GM15510 (cell line): Measurements from ENCODE around the gene ZNF385B.

ENCODE experiments used
- POLR2A ChIP-seq: IDR thresholded peaks from 3 replicates; pipeline ENCODE4 v1.6.1; 2011; ENCODE audit warnings: borderline replicate concordance; ENCODE audit not compliant: insufficient read length; ENCODE audit errors: extremely low read depth

ZNF385B gene

DNA sequence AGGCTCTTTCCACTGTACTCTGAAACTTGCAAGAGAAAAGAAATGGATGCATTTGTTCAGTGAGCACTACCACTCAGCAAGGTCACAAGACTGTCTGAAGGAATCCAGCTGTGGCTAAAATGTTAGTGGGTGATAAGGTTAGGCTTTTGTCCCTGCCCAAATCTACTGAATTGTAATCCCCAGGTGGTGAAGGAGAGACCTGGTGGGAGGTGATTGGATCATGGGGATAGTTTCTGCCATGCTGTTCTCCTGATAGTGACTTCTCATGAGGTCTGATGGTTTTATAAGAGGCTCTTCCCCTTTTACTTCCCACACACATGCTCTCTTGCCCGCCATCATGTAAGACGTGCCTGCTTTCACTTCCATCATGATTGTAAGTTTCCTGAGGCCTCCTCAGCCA, 68.2 kb downstream of the ZNF385B start:
- TF ChIP-seq POLR2A, result no peak

DNA sequence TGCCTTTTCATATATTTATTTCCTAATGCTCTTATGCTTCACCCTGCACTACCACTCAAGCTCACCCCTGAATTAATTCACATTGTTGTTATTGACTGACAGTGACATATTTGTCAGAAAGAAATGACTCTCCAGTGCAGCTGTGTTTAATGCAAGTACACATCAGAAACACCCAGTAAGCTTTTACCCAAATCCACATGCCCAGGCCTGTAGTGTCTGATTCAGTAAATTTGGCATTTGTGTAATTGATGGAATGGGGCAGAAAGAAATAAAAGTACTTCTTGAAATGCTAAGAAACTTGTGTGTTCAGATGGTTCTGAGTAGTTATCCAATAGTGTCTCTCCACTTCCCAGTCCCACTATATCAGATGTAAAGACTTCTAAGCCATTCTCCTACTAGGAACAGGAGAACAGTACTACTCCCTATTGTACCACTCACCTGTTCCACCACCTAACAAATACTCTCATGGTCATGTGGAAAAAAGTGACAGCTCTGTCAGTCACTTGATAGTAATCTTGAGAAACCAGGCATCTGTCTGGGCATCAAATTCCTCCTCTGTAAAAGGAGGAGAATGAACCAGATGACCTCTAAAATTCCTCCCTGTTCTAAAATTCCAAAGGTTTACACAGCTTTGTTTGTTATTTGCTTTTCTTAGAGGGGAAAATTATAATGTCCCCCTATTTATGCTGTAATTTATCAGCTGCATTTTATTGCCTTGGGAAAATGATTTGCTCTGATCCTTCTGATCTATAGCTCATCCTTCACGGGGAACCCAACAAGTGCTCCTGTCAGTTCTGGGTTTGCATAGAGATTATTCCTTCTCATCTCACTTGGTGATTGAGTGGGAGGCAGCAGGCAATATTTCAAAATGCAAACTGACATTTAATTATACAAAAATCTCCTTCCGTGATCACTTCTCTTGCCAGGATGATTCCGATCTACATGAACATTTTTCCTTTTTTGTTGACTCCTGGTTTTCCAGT, 70.9 kb downstream of the ZNF385B start:
- TF ChIP-seq POLR2A, result no peak

DNA sequence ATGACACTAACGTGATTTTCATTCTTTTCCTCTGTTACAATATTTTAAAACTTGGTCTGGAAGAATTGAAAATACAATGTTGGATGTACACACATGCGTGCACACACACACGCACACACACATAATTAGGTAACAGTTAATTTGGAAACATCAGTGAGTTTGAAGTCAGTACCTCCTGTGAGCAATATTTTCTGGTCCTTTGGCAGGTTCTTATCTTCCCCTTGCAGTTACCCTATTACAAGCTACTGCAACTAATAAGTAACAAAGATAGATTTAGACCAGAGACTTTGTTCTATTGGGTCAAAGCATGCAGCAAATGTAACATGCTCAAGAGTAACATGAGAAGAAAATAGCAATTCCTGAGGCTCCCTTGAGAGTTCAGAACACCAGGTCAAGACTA, 73.3 kb downstream of the ZNF385B start:
- TF ChIP-seq POLR2A, result no peak

DNA sequence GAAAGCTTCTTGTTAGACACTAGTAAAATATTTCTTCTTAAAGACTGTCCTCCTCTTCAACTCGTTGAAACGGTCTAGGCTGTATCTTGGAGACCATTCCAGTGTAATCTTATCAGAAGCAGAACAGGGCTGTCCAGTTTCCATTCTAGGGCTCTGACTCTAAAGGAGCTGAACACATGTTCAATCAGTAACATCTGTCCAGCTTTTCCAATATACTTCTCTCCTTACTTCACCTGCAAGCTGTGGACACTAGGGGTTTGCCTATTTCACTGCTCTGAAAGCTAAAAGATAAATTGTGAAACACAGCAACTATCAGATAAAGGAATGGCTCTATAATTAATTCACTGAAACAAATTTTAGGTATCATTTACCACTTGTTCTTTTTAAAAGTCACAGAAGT, 73.8 kb downstream of the ZNF385B start:
- TF ChIP-seq POLR2A, result no peak

DNA sequence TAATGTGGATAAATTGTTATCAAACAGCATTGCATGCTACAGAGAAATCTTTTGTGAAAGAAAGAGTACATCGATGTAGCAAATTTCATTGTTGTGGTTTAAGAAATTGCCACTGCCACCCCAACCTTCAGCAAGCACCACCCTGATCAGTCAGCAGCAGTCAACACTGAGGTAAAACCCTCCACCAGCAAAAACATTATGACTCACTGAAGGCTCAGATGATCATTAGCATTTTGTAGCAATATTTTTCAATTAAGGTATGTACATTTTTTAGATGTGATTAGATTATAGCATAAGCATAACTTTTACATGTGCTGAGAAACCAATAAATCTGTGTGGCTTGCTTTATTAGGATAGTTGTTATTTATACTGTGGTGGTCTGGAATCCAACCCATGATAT, 75.5 kb downstream of the ZNF385B start:
- no peak for TF ChIP-seq POLR2A

DNA sequence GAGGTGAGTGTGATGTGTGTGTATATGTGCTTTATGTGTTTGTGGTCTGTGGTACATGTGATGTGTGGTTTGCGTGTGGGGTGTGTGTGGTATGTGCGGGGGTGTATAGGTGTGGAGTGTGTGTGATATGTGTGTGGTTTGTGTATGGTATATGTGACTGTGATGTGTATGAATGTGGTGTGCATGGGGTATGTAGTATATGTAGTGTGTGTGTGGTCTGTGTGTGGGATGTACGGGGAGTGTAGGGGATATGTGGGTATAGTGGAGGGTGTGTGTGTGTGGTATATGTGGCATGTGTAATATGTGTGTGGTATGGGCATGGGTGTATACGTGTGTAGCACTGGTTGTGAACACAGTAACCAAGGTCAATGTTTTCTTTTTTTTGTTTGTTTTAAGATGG, 87.4 kb downstream of the ZNF385B start:
- no peak for TF ChIP-seq POLR2A

DNA sequence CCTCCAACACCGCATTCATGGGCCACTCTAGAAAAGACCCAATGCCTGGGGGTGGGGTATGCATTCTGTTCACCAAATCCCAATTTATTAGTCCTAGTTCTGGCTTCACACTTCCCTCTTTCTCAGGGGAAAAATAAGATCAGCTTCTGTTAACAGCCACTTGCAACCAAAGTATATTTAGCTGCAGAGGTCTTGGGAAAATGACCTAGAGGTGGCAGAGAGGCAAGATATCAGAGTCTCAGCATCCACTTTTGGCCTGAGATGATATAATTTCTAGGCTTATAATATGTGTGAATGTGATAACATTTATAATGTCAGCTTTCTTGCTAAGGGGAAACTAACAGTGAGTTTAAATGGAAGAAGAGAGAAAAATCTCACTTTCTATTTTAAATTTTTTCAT, 89.1 kb downstream of the ZNF385B start:
- TF ChIP-seq POLR2A, result no peak

DNA sequence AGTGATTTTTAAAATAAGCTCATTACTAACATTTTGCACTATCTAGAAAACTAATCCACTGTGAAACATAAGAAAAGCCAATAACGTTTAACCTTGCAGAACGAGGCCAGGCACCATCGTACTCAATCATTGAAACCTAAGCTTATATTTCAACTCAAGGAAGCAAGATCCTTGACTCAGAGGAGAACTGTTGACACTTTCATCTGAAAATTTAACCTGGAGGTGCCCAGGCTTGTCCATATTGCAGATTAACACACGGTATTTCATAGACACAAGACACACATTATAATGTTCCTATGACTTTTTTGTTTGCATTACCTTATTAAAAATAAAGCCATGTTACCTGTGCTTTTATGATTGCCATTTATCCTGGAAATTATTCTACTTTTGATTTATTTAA, 89.6 kb downstream of the ZNF385B start:
- TF ChIP-seq POLR2A, result no peak

DNA sequence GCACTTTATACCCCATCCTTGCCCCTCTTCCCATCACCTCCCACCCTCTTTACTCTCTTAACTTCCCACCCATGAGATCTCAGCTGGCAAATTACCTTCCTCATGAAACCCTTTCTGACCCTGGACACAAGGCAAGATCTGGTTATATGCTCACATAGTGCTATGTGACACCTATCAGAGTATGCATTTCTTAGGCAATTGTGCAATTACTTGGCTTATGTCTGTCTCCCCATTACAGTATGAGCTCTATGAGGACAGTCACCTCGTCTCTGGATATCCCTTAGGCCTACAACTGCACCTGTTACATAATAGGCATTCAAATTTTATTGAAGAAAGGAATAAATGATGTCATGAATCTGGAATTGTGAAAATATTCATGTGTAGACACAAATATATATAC, 91.4 kb downstream of the ZNF385B start:
- no peak for TF ChIP-seq POLR2A

DNA sequence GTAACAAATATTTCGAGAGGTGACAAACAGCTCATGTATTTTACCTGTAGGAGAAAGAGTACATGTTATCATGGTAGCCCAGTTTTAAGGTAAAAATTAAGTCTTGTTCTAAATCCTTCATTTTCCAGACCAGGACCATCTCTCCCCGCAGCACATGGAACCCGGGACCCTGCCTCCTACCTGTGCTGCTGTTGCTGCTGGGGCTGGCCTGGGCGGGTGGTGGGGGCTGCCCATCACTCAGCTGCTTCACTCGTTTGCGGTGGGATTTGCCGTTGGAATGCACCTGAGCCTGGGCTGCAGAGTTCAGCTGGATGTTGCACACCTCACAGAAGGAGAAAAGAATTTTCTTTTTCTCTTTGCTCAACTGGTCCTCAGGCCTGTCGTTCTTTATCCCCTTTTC, 92.1 kb downstream of the ZNF385B start:
- TF ChIP-seq POLR2A, result no peak

DNA sequence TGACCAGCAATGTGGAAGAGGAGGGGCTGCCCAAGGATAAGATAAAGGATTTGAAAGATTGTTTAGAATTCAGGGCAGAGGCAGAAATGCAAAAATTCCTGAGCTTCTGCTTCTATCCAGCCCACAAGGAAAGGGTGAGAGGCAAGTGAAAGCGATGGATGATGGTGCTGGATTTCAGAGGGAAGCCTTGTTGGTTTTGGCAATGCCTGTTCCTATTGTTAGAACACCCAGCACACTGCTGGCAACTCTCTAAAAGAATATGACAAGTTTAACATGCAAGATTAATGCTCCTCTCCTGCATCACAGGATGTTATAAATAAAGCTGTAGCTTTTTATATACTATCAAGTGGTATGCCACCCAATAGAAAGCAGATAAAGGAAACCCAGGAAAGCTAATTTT, 92.6 kb downstream of the ZNF385B start:
- no peak for TF ChIP-seq POLR2A

DNA sequence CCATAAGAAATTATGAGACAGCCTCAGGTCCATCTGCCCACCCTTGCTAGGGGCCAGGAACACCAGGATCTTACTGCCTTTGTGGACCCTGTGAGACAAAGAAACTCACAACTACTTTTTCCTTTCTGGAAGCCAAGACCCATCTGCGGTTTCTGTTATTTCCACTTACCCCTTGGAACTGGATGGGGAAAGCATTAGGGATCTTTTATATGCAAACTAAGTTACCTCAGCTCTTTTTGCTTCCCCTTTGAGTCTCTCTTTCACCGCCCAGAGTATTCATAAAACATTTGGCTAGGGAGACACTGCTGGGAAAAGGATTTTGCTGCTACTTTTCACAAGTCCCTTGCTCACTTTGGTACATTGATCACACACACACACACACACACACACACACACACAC, 95.7 kb downstream of the ZNF385B start:
- no peak for TF ChIP-seq POLR2A

DNA sequence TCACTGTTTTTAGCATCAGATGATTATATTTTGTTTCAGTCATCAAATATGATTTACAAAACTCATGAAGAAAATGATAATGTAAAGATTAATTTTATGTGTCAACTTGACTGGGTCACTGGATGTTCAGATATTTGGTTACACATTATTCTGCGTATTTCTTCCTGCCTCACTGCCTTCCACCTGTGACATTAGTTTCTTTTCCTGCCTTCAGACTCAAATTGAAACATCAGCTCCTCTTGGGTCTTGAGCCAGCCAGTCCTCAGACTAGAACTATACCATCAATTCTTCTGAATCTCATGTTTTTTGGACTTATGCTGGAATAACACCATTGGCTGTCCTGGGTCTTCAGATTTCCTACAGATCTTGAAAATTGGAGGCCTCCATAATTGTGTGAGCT, 96.7 kb downstream of the ZNF385B start:
- no peak for TF ChIP-seq POLR2A

DNA sequence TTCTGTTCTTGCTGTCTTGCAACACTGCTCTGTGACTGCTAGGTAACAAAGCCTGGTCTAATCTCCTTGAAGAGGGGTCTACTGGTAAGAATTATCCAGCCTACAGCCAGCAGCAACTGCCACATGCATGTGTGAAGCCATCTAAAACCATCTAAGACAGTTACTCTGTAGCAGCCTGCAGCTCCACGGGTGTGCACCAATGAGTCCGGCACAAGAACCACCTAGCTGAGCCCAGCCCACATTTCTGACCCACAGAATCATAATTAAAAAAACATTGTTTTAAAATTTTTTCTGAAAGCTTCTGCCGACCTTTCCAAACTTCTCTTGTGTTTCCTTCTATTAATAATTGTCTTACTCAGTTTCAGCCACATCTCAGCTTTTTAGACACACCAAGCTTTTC, 102.8 kb downstream of the ZNF385B start:
- no peak for TF ChIP-seq POLR2A

DNA sequence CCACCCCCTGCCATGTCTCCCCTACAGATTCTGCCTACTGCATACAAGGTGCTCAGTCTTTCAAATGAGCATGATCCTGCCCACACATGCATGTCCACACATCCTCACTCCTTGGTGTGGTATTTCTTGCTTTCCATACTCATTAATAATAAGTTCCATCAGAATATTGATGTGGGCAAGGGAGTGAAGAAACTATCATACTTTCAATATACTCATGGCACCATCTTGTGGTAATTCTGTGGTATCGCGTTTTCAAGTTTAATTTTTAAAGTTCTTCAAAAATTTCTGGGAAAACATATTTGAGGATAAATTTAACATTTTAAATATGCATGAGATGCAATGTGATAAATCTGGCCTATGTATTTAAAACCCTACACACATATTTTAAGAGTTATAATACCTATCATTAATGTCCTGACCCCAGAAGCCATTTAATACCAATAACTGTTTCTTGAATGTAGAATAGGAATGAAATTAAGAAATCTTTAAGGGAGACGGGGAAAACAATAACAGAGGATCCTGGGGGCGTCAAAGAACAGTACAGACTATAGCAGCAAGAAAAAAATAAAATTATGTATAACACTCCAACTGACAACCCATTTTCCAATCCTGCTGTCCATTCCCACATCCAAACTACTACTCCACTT, 110.1 kb downstream of the ZNF385B start:
- no peak for TF ChIP-seq POLR2A

DNA sequence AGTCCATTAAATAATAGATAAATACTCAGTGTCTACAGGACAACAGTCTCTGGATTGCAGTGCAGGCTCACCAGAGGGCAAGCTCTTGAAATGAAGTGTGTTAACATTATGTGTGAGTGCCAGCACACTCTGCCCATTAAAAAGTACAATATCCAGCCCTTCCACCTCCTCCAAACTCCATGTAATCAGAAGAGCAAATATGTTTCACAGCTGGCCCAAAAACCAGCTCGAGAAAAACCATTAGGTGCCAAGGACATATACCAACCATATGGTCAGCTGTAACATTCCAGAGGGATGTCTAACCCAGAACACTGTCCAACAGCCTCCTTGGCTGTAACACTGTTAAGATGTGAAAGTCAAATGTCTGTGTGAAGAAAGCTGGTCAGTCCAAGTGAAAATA, 112.2 kb downstream of the ZNF385B start:
- no peak for TF ChIP-seq POLR2A

DNA sequence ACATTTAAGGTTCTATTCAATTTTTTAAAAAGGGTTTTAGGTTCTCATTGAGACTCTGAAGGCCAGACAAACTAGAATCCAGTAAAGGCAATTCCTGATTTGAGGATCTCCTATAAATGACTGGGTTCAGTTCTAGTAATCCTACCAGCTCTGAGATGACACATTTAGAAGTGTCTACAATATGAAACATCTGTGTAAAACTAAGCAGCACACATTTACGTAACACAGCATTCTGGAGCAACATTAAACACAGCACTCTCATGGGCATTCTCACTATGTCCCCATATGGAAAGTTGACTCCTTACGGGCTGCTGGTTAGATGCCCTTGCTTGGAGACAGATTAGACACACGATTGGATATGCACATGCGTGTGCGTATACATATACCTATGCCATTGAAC, 114.4 kb downstream of the ZNF385B start:
- TF ChIP-seq POLR2A, result no peak

DNA sequence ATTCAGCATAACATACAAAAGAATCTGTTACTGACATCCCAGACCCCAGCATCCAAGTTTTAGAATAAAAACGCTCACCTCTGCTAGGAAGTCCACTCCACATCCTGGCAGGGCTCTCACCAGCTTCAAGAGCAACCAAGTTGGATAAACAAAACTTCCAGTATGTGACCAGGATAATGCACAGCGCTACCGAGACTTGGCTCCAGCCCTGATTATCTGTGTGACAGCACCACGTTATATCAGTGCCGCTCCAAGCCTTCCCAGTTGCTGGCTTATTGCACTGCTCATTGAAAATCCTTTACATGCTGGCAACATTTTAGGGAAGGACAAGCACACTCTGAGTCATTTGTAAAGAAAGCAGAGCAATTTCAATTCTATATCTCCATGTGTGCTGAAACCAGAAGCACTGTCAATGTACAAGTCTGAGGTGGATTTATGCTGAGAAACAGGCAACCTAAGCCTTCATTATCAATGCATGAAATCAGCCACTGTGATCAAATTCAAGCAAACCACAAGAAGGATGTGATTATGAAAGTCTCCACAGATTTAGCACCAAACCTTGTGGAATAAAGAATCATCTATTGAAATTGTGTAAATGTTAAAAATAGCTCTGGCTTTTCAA, 115.7 kb downstream of the ZNF385B start:
- TF ChIP-seq POLR2A, result no peak
